Heart left ventricle (tissue), 16 donors: ENCODE data around the gene RNF111. TPM values are rescaled to one million over a fixed set of nuclear protein-coding genes. Genes with fewer than 3 reads are reported as not detected.

Experiments used
- ATAC-seq, 4 donors: fragments of 200-7000 bp; cut with Tn5 transposase; one replicate each; pipeline ENCODE4 v1.9.1; 2020 to 2022; ENCODE audit warnings: moderate library complexity in 4 of 4, mild to moderate bottlenecking in 3 of 4, moderate number of reproducible peaks in 1 of 4
- DNase-seq, 5 donors: peaks; one replicate each; pipeline ENCODE4 v3.0.0-alpha.2; 2020
- H3K27ac ChIP-seq, 12 donors: fragments of 200-600 bp; sonication (generic) in 4 of 12; one replicate each; pipeline versions ENCODE4 v1.5.0 to v1.8.0; 2016 to 2022; ENCODE audit warnings: mild to moderate bottlenecking in 2 of 12
- H3K27me3 ChIP-seq, 9 donors: fragments of 200-600 bp; sonication (generic) in 2 of 9; one replicate each; pipeline versions ENCODE4 v1.5.1 to v1.8.0; 2016 to 2022; ENCODE audit warnings: mild to moderate bottlenecking in 3 of 9
- H3K36me3 ChIP-seq, 9 donors: fragments of 200-600 bp; sonication (generic) in 2 of 9; one replicate each; pipeline versions ENCODE4 v1.5.0 to v1.8.0; 2018 to 2022; ENCODE audit warnings: mild to moderate bottlenecking in 2 of 9
- H3K4me1 ChIP-seq, 12 donors: fragments of 200-600 bp; sonication (generic) in 4 of 12; one replicate each; pipeline versions ENCODE4 v1.5.0 to v1.8.0; 2016 to 2022; ENCODE audit warnings: mild to moderate bottlenecking in 3 of 12
- H3K4me3 ChIP-seq, 12 donors: fragments of 200-600 bp; sonication (generic) in 4 of 12; one replicate each; pipeline versions ENCODE4 v1.5.0 to v1.8.0; 2017 to 2022; ENCODE audit warnings: mild to moderate bottlenecking in 9 of 12, moderate library complexity in 4 of 12
- H3K9me3 ChIP-seq, 12 donors: fragments of 200-600 bp; sonication (generic) in 4 of 12; one replicate each; pipeline versions ENCODE4 v1.5.0 to v1.8.0; 2016 to 2022; ENCODE audit warnings: mild to moderate bottlenecking in 1 of 12
- POLR2A ChIP-seq, 2 donors: fragments of 450-650 bp; IDR thresholded peaks; one replicate each; pipeline ENCODE4 v1.6.1; 2017; ENCODE audit warnings: antibody characterized with exemption in 2 of 2, mild to moderate bottlenecking in 2 of 2, moderate library complexity in 2 of 2
- WGBS, 4 donors: extraction: QIAGEN DNeasy Blood & Tissue Kit in 2 of 4; methylation state at CpG; one replicate each; pipeline versions ENCODE4 v1.1.5 to v1.1.7; 2013 to 2018; 5-methylcytosine and 5-hydroxymethylcytosine counted together
- intact Hi-C, 10 donors: fragments of 100-400 bp; cut with DNase I; formaldehyde crosslinking; loops; one replicate each; pipeline versions ENCODE4 v1.11.1 to v1.14.2; 2022
- polyA plus RNA-seq, 2 donors: library from polyadenylated mRNA; stranded (reverse); fragments of 200-250 nt; gene quantifications; one replicate each; pipeline ENCODE4 v1.2.3, GENCODE V29; 2013
- total RNA-seq, 9 donors: library from RNA; depleted of rRNA in 2 of 9; stranded (reverse); fragments of >200 nt in 2 of 9; fragmentation: NEBNext Ultra II Directional in 3 of 9; extraction: Animal tissue kit (Norgen Biotek cat#: 25700) in 3 of 9; gene quantifications; one replicate each; pipeline versions ENCODE4 v1.1.0 to v1.2.4, GENCODE V29; 2016 to 2023
- TF ChIP-seq, protein P1 (sequence below), 12 donors: fragments of 200-600 bp; sonication (generic) in 4 of 12; IDR thresholded peaks; one replicate each; pipeline versions ENCODE4 v1.5.0 to v1.8.0; 2018 to 2022; ENCODE audit warnings: antibody characterized with exemption in 12 of 12, mild to moderate bottlenecking in 5 of 12
- donor health status: ischemic (EF 13 %, LVEDD 7.1; RV severe dilation, severe dysfunction).
- donor health status: healthy with polysubstance abuse.
- donor health status: DM: no; HTN: yes; CAD: no.
- donor health status: DM: no; HTN: no; CAD: no.
- donor health status: ischemic (EF 25% LVEDD 6.9; RV normal size, moderate dysfunction).
- donor health status: ischemic (EF 25% LVEDD 5.7; RV mildly dilated, moderate dysfunction).
- donor health status: healthy.
- donor health status: DM: yes; HTN: yes; CAD: no.
- donor health status: ischemic (EF 35%, LVEDD 5.7; RV mildly dilated, moderate dysfunction).
- donor health status: nonischemic (EF 11% LVEDD 7.7; RV severe dilation, severe dysfunction).
- donor health status: DM: yes; HTN: yes; CAD: no.
- donor health status: PGD.
- donor health status: ischemic (EF 29% LVEDD 5.4; RV normal size, mild dysfunction).
- donor health status: nonischemic (EF 23%, LVEDD 6.1; RV moderate dilation, normal function).

RNF111 gene
- total and polyA plus RNA-seq, 11 donors, result 5.9 to 29.1 (median 18.8) TPM

DNA sequence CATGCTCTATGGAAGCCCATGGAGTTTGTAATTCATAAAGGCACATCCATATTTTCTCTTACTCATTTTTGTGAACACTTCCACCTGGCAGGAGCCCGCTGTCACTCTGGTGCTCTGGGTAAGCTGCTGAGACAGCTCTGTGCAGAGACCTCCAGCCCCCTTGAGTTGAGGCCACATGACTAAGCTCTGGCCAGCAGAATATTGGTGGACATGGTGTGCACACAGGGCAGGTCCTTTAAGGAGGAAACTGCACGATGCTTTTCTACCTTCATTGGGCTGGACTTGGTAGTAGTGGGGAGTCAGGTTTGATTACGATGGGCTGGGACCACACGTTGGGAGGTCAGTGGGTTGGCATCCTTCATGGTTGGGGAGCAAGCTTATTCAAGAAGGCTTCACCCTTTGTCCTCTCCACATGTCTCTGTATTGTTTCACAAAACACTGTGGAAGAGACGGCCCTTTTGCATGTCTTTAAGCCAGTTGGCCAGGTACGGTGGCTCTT, 146.5 kb downstream of the RNF111 start:
- no peak for DNase-seq
- intact Hi-C loops, result no loop called here
- Histone ChIP-seq H3K4me3 (no peak overlapping the region), H3K9me3 (peaks cover 0 to 9% (median 0%) of the 10 kb centered on the region in 12 donors), H3K36me3 (peaks cover 0 to 80% (median 43%) of the 10 kb centered on the region in 9 donors), H3K27me3 (no peaks in the 10 kb centered on the region), H3K4me1 (no peaks in the 10 kb centered on the region), H3K27ac (no peak overlapping the region)
- WGBS, 4 donors, result 95 to 99% (median 99%) methylated on average over 6 of the region's 6 CpGs
- no peak for ATAC-seq
- TF ChIP-seq, protein P1, sequence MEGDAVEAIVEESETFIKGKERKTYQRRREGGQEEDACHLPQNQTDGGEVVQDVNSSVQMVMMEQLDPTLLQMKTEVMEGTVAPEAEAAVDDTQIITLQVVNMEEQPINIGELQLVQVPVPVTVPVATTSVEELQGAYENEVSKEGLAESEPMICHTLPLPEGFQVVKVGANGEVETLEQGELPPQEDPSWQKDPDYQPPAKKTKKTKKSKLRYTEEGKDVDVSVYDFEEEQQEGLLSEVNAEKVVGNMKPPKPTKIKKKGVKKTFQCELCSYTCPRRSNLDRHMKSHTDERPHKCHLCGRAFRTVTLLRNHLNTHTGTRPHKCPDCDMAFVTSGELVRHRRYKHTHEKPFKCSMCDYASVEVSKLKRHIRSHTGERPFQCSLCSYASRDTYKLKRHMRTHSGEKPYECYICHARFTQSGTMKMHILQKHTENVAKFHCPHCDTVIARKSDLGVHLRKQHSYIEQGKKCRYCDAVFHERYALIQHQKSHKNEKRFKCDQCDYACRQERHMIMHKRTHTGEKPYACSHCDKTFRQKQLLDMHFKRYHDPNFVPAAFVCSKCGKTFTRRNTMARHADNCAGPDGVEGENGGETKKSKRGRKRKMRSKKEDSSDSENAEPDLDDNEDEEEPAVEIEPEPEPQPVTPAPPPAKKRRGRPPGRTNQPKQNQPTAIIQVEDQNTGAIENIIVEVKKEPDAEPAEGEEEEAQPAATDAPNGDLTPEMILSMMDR (IDR thresholded peaks at IDR 0.05), result no peak
- TF ChIP-seq POLR2A (IDR thresholded peaks at IDR 0.05), result no peak

- intact Hi-C loops, result no loop called here
- TF ChIP-seq, protein P1 (IDR thresholded peaks at IDR 0.05), result no peak
- no peak for TF ChIP-seq POLR2A (IDR thresholded peaks at IDR 0.05)
- Histone ChIP-seq H3K27ac (no peak overlapping the region), H3K4me3 (no peak overlapping the region), H3K36me3 (peaks cover 0 to 78% (median 49%) of the 10 kb centered on the region in 9 donors), H3K9me3 (no peaks in the 10 kb centered on the region), H3K4me1 (peaks cover 0 to 9% (median 0%) of the 10 kb centered on the region in 12 donors), H3K27me3 (no peaks in the 10 kb centered on the region)
- ATAC-seq (peak in 1 of 4 donors; percentile 30), DNase-seq (no peak)
- 46 to 67% (median 55%) methylated on average over 2 of the region's 2 CpGs for WGBS, 4 donors
These were observed 150.1 kb downstream of the RNF111 start for GRCh38 chr15:59137566-59137965.

- WGBS, 4 donors, result 65 to 81% (median 74%) methylated on average over 6 to 7 of the region's 7 CpGs
- DNase-seq (peak in 1 of 5 donors; percentile 36), ATAC-seq (peak in 3 of 4 donors; percentile 54 to 64 (median 55))
- Histone ChIP-seq H3K9me3 (no peaks in the 10 kb centered on the region), H3K27ac (no peak overlapping the region), H3K4me1 (peaks cover 0 to 9% (median 0%) of the 10 kb centered on the region in 12 donors), H3K27me3 (no peaks in the 10 kb centered on the region), H3K36me3 (peaks cover 0 to 74% (median 50%) of the 10 kb centered on the region in 9 donors), H3K4me3 (no peak overlapping the region)
- no peak for TF ChIP-seq POLR2A (IDR thresholded peaks at IDR 0.05)
- TF ChIP-seq, protein P1 (IDR thresholded peaks at IDR 0.05), result peak in 10 of 12 donors; percentile 14 to 54 (median 40)
- intact Hi-C loops, result no loop called here
These were observed 150.8 kb downstream of the RNF111 start for GRCh38 chr15:59138243-59138642.

GRCh38 chr15:59140422-59141226, 153.2 kb downstream of the RNF111 start:
- H3K4me1 ChIP-seq, result peaks cover 0 to 9% (median 0%) of the 10 kb centered on the region in 12 donors
- peaks cover 0 to 54% (median 42%) of the 10 kb centered on the region in 9 donors for H3K36me3 ChIP-seq
- ATAC-seq (no peak), DNase-seq (no peak)
- WGBS, 4 donors, result 84 to 88% (median 86%) methylated on average over 8 to 9 of the region's 9 CpGs
- H3K27me3 ChIP-seq, result no peaks in the 10 kb centered on the region
- no peaks in the 10 kb centered on the region for H3K9me3 ChIP-seq
- H3K4me3 ChIP-seq, result no peak overlapping the region
- TF ChIP-seq POLR2A (IDR thresholded peaks at IDR 0.05), result no peak
- H3K27ac ChIP-seq, result no peak overlapping the region
- intact Hi-C loops, result loop anchor here in 1 of 10 donors (10.0 kb wide), 1 partner anchor 166 kb away; no protein-coding TSS in a partner anchor
